A549 (cell line): ENCODE data around the gene KLK4. TPM values are rescaled to one million over a fixed set of nuclear protein-coding genes. Genes with fewer than 3 reads are reported as not detected.

Experiments used
- ATAC-seq, 2 experiments: fragments of 200-7000 bp in 1 of 2; fragments of >200 bp in 1 of 2; cut with Nextera tagmentation in 1 of 2; cut with Tn5 transposase in 1 of 2; 3 replicates each; pipeline versions ENCODE4 v1.8.0 to v1.9.1; 2018 to 2020; ENCODE audit warnings: mild to moderate bottlenecking in 1 of 2, moderate library complexity in 1 of 2
- CTCF ChIA-PET: fragments of 300-600 bp; sonication (Branson Sonifier 250); formaldehyde crosslinking; extraction: SDS; loops from one replicate; lab custom pipeline; 2021; ENCODE audit warnings: antibody characterized with exemption, inconsistent platforms; lab: Yijun Ruan, JAX
- POLR2A ChIA-PET: fragments of 350-600 bp; formaldehyde crosslinking; extraction: SDS; loops from one replicate; lab custom pipeline; 2021; ENCODE audit warnings: antibody characterized with exemption, inconsistent platforms; lab: Yijun Ruan, JAX
- DNase-seq, 2 experiments: peaks; one replicate each; pipeline versions ENCODE4 v3.0.0 to v3.0.0-alpha.2; 2011 to 2016; ENCODE audit warnings: low read depth in 1 of 2, low spot score in 1 of 2
- FAIRE-seq: peaks from 2 replicates; lab custom pipeline; 2011; peaks lifted over from hg19 to GRCh38; lab: Jason Lieb, UNC
- H3K27ac ChIP-seq, 2 experiments: fragments of >200 bp; sonication (Bioruptor Twin); formaldehyde crosslinking; 3 replicates each; pipeline ENCODE4 v1.5.1; 2016 to 2017
- H3K4me1 ChIP-seq: fragments of >200 bp; sonication (Bioruptor Twin); formaldehyde crosslinking; 3 replicates; pipeline ENCODE4 v1.6.1; 2016
- H3K4me2 ChIP-seq: fragments of >200 bp; sonication (Bioruptor Twin); formaldehyde crosslinking; 3 replicates; pipeline ENCODE4 v1.6.1; 2016
- H3K4me3 ChIP-seq: fragments of >200 bp; sonication (Bioruptor Twin); formaldehyde crosslinking; 3 replicates; pipeline ENCODE4 v1.5.1; 2016
- H3K9me3 ChIP-seq: fragments of >200 bp; sonication (Bioruptor Twin); formaldehyde crosslinking; 3 replicates; pipeline ENCODE4 v1.6.1; 2016
- CBX2 ChIP-seq: fragments of 200-600 bp; sonication (generic); IDR thresholded peaks from 2 replicates; pipeline ENCODE4 v1.6.1; 2016; ENCODE audit warnings: low read depth, mild to moderate bottlenecking, borderline replicate concordance
- CEBPB ChIP-seq, 2 experiments: fragments of >200 bp in 1 of 2; sonication (Bioruptor Twin) in 1 of 2; formaldehyde crosslinking in 1 of 2; IDR thresholded peaks; 2 replicates each; pipeline ENCODE4 v1.6.1; 2012 to 2016
- CHD2 ChIP-seq: fragments of 150-350 bp; IDR thresholded peaks from 2 replicates; pipeline ENCODE4 v1.6.1; 2014; ENCODE audit warnings: low read length; ENCODE audit not compliant: partially characterized antibody
- EHF ChIP-seq: fragments of 250-450 bp; sonication (Bioruptor Pico); IDR thresholded peaks from 2 replicates; pipeline ENCODE4 v1.5.0; 2020; ENCODE audit warnings: mild to moderate bottlenecking
- EHMT2 ChIP-seq: fragments of 200-600 bp; sonication (generic); IDR thresholded peaks from 2 replicates; pipeline ENCODE4 v1.6.1; 2016; ENCODE audit warnings: antibody characterized with exemption, low read depth, mild to moderate bottlenecking, moderate library complexity
- EP300 ChIP-seq, 2 experiments: fragments of >200 bp; sonication (Bioruptor Twin); formaldehyde crosslinking; IDR thresholded peaks; 2 replicates in 1 of 2; 3 replicates in 1 of 2; pipeline ENCODE4 v1.6.1; 2016 to 2017
- ESRRA ChIP-seq: fragments of 150-350 bp; IDR thresholded peaks from 2 replicates; pipeline ENCODE4 v1.6.1; 2014; ENCODE audit warnings: mild to moderate bottlenecking, low read length, borderline replicate concordance
- FOXS1 ChIP-seq: fragments of 250-450 bp; sonication (Bioruptor Pico); IDR thresholded peaks from 2 replicates; pipeline ENCODE4 v1.5.0; 2020; ENCODE audit warnings: mild to moderate bottlenecking, moderate library complexity
- HDAC2 ChIP-seq: fragments of 200-600 bp; sonication (generic); IDR thresholded peaks from 2 replicates; pipeline ENCODE4 v1.6.1; 2016
- JUN ChIP-seq, 2 experiments: fragments of >200 bp; sonication (Bioruptor Twin); formaldehyde crosslinking; IDR thresholded peaks; 2 replicates in 1 of 2; 3 replicates in 1 of 2; pipeline ENCODE4 v1.6.1; 2016 to 2017
- KDM5A ChIP-seq: fragments of 200-600 bp; sonication (generic); IDR thresholded peaks from 2 replicates; pipeline ENCODE4 v1.6.1; 2016; ENCODE audit warnings: antibody characterized with exemption, mild to moderate bottlenecking
- MAFK ChIP-seq: fragments of 450-650 bp; IDR thresholded peaks from 2 replicates; pipeline ENCODE4 v1.6.1; 2014; ENCODE audit not compliant: partially characterized antibody
- MAZ ChIP-seq: fragments of 150-350 bp; IDR thresholded peaks from 2 replicates; pipeline ENCODE4 v1.6.1; 2014; ENCODE audit warnings: antibody characterized with exemption, low read depth, low read length, borderline replicate concordance
- MYC ChIP-seq: IDR thresholded peaks from 2 replicates; pipeline ENCODE4 v1.6.1; 2012; ENCODE audit warnings: mild to moderate bottlenecking, inconsistent platforms, low read length, improper control_type of control experiment, borderline replicate concordance
- SMC3 ChIP-seq: fragments of >200 bp; sonication (Bioruptor Twin); formaldehyde crosslinking; IDR thresholded peaks from 3 replicates; pipeline ENCODE4 v1.6.1; 2018; ENCODE audit warnings: inconsistent platforms
- SREBF2 ChIP-seq: fragments of 450-650 bp; IDR thresholded peaks from 2 replicates; pipeline ENCODE4 v1.6.1; 2014; ENCODE audit warnings: mild to moderate bottlenecking, moderate library complexity
- ZFP36 ChIP-seq: fragments of 450-650 bp; IDR thresholded peaks from 2 replicates; pipeline ENCODE4 v1.6.1; 2014; ENCODE audit warnings: borderline replicate concordance; ENCODE audit not compliant: partially characterized antibody
- WGBS: methylation state at CpG from one replicate; pipeline ENCODE4 v1.1.6; 2017; ENCODE audit errors: missing lambda C conversion rate; 5-methylcytosine and 5-hydroxymethylcytosine counted together
- polyA plus RNA-seq, 4 experiments: library from polyadenylated mRNA; depleted of rRNA in 3 of 4; stranded (reverse); fragments of >200 nt; fragmentation: RNase III in 1 of 4; extraction: RNeasy Plus Mini Kit Qiagen cat#74134 plus additional on column Dnase treatment in 1 of 4; gene quantifications; 2 replicates in 3 of 4; 3 replicates in 1 of 4; pipeline ENCODE4 v1.2.3, GENCODE V29; 2011 to 2017
- TF ChIP-seq, protein P1 (sequence below): IDR thresholded peaks from 2 replicates; pipeline ENCODE4 v1.6.1; 2012
- TF ChIP-seq, protein P2 (sequence below): IDR thresholded peaks from 2 replicates; pipeline ENCODE4 v1.6.1; 2012; ENCODE audit warnings: low read depth, borderline replicate concordance
- TF ChIP-seq, protein P3 (sequence below): fragments of 150-350 bp; IDR thresholded peaks from 2 replicates; pipeline ENCODE4 v1.6.1; 2014; ENCODE audit warnings: low read depth, mild to moderate bottlenecking, low read length
- TF ChIP-seq, protein P4 (sequence below): fragments of 250-450 bp; sonication (Bioruptor Pico); IDR thresholded peaks from 2 replicates; pipeline ENCODE4 v1.5.0; 2021; ENCODE audit warnings: mild to moderate bottlenecking, moderate library complexity, borderline replicate concordance
- TF ChIP-seq, protein P5 (sequence below): fragments of 450-650 bp; IDR thresholded peaks from 2 replicates; pipeline ENCODE4 v1.6.1; 2014; ENCODE audit warnings: antibody characterized with exemption
- TF ChIP-seq, protein P6 (sequence below): fragments of >200 bp; sonication (Bioruptor Twin); formaldehyde crosslinking; IDR thresholded peaks from 3 replicates; pipeline ENCODE4 v1.6.1; 2016
- TF ChIP-seq, protein P7 (sequence below): fragments of 250-450 bp; sonication (Bioruptor Pico); IDR thresholded peaks from 2 replicates; pipeline ENCODE4 v1.5.0; 2020; ENCODE audit warnings: low read depth, mild to moderate bottlenecking, moderate library complexity
- TF ChIP-seq, protein P8 (sequence below): IDR thresholded peaks from 2 replicates; pipeline ENCODE4 v1.6.1; 2012

Gene KLK4
- polyA plus RNA-seq, 2 of the 4 experiments (the other 2 are of a cell fraction): not detected

DNA sequence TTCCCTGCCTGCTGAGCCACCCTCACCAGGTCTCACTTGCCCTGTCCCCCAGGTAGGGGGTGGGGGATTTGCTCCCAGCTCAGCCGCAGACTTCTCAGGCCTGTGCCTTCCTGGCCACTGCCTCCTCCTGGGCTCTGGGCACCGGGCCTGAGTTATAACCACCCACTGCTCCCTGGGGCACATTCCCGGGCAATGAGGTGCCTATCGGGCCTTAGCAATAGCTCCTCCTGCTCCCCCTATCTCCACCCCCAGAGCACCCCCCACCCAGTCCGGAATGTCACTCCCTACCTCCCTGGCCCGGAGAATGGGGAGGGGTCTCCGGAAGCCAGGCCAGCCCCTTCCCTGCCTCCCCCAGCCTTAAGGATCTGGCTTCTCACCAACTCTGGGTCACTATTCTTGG, 41.7 kb upstream of the KLK4 start, which contains the start of gene KLK5:
KLK5 (minus strand) TSS at position 129 of the 400 bp plus-strand sequence. CDS start 381 bp downstream, outside the sequence.
- Histone ChIP-seq H3K27ac (no peak within 1 kb of the TSS), H3K4me3 (no peak within 1 kb of the TSS), H3K9me3 (no peaks in the 10 kb centered on the region), H3K4me2 (no peak within 1 kb of the TSS), H3K4me1 (no peaks in the 10 kb centered on the region)
- no peak for FAIRE-seq
- ChIA-PET POLR2A (no interaction called here), CTCF (no interaction called here)
- TF ChIP-seq MYC (no peak), SREBF2 (no peak), CHD2 (no peak), SMC3 (no peak), CEBPB (IDR thresholded peaks at IDR 0.05) (no peak), MAFK (no peak), FOXS1 (CRISPR knock-in tag) (no peak), EHMT2 (no peak), ESRRA (no peak), KDM5A (no peak), CBX2 (no peak)
- TF ChIP-seq, protein P1, sequence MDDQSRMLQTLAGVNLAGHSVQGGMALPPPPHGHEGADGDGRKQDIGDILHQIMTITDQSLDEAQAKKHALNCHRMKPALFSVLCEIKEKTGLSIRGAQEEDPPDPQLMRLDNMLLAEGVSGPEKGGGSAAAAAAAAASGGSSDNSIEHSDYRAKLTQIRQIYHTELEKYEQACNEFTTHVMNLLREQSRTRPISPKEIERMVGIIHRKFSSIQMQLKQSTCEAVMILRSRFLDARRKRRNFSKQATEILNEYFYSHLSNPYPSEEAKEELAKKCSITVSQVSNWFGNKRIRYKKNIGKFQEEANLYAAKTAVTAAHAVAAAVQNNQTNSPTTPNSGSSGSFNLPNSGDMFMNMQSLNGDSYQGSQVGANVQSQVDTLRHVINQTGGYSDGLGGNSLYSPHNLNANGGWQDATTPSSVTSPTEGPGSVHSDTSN: no peak
- TF ChIP-seq, protein P2, sequence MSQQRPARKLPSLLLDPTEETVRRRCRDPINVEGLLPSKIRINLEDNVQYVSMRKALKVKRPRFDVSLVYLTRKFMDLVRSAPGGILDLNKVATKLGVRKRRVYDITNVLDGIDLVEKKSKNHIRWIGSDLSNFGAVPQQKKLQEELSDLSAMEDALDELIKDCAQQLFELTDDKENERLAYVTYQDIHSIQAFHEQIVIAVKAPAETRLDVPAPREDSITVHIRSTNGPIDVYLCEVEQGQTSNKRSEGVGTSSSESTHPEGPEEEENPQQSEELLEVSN: no peak
- TF ChIP-seq, protein P3, sequence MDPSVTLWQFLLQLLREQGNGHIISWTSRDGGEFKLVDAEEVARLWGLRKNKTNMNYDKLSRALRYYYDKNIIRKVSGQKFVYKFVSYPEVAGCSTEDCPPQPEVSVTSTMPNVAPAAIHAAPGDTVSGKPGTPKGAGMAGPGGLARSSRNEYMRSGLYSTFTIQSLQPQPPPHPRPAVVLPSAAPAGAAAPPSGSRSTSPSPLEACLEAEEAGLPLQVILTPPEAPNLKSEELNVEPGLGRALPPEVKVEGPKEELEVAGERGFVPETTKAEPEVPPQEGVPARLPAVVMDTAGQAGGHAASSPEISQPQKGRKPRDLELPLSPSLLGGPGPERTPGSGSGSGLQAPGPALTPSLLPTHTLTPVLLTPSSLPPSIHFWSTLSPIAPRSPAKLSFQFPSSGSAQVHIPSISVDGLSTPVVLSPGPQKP: no peak
- TF ChIP-seq, protein P4, sequence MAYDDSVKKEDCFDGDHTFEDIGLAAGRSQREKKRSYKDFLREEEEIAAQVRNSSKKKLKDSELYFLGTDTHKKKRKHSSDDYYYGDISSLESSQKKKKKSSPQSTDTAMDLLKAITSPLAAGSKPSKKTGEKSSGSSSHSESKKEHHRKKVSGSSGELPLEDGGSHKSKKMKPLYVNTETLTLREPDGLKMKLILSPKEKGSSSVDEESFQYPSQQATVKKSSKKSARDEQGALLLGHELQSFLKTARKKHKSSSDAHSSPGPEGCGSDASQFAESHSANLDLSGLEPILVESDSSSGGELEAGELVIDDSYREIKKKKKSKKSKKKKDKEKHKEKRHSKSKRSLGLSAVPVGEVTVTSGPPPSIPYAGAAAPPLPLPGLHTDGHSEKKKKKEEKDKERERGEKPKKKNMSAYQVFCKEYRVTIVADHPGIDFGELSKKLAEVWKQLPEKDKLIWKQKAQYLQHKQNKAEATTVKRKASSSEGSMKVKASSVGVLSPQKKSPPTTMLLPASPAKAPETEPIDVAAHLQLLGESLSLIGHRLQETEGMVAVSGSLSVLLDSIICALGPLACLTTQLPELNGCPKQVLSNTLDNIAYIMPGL (CRISPR knock-in tag): no peak
- TF ChIP-seq, protein P5, sequence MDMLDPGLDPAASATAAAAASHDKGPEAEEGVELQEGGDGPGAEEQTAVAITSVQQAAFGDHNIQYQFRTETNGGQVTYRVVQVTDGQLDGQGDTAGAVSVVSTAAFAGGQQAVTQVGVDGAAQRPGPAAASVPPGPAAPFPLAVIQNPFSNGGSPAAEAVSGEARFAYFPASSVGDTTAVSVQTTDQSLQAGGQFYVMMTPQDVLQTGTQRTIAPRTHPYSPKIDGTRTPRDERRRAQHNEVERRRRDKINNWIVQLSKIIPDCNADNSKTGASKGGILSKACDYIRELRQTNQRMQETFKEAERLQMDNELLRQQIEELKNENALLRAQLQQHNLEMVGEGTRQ: no peak
- ATAC-seq: peak; percentile 56 to 59
- DNase-seq: no peak
- 30% methylated on average over 5 of the region's 7 CpGs for WGBS

DNA sequence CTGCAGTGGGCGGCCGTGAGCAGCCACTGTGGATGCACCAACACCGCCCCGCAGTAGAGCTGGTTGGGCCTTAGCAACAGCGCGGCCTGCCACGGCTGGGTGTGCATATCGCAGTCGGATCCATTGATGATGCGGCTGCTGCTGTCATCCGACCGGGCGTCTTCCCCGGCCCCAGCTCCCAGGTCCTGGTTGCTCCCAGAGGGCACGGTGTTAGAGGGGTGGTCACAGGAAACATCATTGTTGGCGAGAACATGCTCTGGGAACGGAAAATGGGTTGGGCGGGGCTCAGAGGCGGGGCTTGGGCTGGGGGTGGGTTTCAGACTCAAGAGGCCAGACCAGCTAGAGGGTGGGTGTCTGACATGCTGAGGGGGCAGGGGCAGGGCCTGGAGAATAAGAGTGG, 38.7 kb upstream of the KLK4 start:
- DNase-seq (no peak), FAIRE-seq (no peak), ATAC-seq (no peak)
- H3K4me1 ChIP-seq: no peaks in the 10 kb centered on the region
- no peak overlapping the region for H3K27ac ChIP-seq
- H3K9me3 ChIP-seq: no peaks in the 10 kb centered on the region
- POLR2A ChIA-PET: no interaction called here
- no peak overlapping the region for H3K4me3 ChIP-seq
- CTCF ChIA-PET: interaction anchor here (1.3 to 2.3 kb wide), 2 partner anchors 27 to 67 kb away, joined by 7 to 11 read pairs; no protein-coding TSS in a partner anchor
- H3K4me2 ChIP-seq: no peak overlapping the region
- 84% methylated on average over 17 of the region's 19 CpGs for WGBS
- TF ChIP-seq EP300 (IDR thresholded peaks at IDR 0.05): no peak
- TF ChIP-seq HDAC2: no peak
- TF ChIP-seq, protein P6, sequence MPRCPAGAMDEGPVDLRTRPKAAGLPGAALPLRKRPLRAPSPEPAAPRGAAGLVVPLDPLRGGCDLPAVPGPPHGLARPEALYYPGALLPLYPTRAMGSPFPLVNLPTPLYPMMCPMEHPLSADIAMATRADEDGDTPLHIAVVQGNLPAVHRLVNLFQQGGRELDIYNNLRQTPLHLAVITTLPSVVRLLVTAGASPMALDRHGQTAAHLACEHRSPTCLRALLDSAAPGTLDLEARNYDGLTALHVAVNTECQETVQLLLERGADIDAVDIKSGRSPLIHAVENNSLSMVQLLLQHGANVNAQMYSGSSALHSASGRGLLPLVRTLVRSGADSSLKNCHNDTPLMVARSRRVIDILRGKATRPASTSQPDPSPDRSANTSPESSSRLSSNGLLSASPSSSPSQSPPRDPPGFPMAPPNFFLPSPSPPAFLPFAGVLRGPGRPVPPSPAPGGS: no peak
- TF ChIP-seq ZFP36: no peak
- TF ChIP-seq, protein P7, sequence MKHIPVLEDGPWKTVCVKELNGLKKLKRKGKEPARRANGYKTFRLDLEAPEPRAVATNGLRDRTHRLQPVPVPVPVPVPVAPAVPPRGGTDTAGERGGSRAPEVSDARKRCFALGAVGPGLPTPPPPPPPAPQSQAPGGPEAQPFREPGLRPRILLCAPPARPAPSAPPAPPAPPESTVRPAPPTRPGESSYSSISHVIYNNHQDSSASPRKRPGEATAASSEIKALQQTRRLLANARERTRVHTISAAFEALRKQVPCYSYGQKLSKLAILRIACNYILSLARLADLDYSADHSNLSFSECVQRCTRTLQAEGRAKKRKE: no peak
- TF ChIP-seq SREBF2: no peak
- TF ChIP-seq EHF (CRISPR knock-in tag): no peak
- no peak for TF ChIP-seq MAZ
- TF ChIP-seq, protein P8, sequence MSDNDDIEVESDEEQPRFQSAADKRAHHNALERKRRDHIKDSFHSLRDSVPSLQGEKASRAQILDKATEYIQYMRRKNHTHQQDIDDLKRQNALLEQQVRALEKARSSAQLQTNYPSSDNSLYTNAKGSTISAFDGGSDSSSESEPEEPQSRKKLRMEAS: no peak
- no peak for TF ChIP-seq ESRRA
- TF ChIP-seq JUN (IDR thresholded peaks at IDR 0.05): no peak
